ENCODE measurements around the gene MPO. TPM values are rescaled to one million over a fixed set of nuclear protein-coding genes. Genes with fewer than 3 reads are reported as not detected.

MPO gene
- total RNA-seq, 1 donor from 2014 or later = not detected

GRCh38 chr17:58265271-58265670, 15.5 kb downstream of the MPO start:
- Mint-ChIP-seq H3K4me1 (ENCODE audit: unreplicated experiment) (no peaks in the 10 kb centered on the region), H3K9me3 (ENCODE audit: unreplicated experiment) (no peaks in the 10 kb centered on the region), H3K4me3 (ENCODE audit: unreplicated experiment) (no peak overlapping the region), H3K27ac (ENCODE audit: unreplicated experiment) (no peak overlapping the region), H3K36me3 (ENCODE audit: unreplicated experiment) (no peaks in the 10 kb centered on the region), H3K27me3 (ENCODE audit: unreplicated experiment) (peaks cover 53% of the 10 kb centered on the region)
- TF ChIP-seq CTCF (IDR thresholded peaks at IDR 0.05) = no peak
- no peak for DNase-seq (ENCODE audit: extremely low spot score, unreplicated experiment)

- Mint-ChIP-seq H3K36me3 (ENCODE audit: unreplicated experiment) (no peaks in the 10 kb centered on the region), H3K4me1 (ENCODE audit: unreplicated experiment) (no peaks in the 10 kb centered on the region), H3K9me3 (ENCODE audit: unreplicated experiment) (no peaks in the 10 kb centered on the region), H3K27me3 (ENCODE audit: unreplicated experiment) (peaks cover 55% of the 10 kb centered on the region), H3K27ac (ENCODE audit: unreplicated experiment) (no peak overlapping the region), H3K4me3 (ENCODE audit: unreplicated experiment) (no peak overlapping the region)
- peak; percentile 32 for DNase-seq (ENCODE audit: extremely low spot score, unreplicated experiment)
- no peak for TF ChIP-seq CTCF (IDR thresholded peaks at IDR 0.05)
Observed at GRCh38 chr17:58264407-58265103, 16.2 kb downstream of the MPO start.

- no peak overlapping the region for H3K4me3 Mint-ChIP-seq (ENCODE audit: unreplicated experiment)
- H3K27me3 Mint-ChIP-seq (ENCODE audit: unreplicated experiment) = peaks cover 60% of the 10 kb centered on the region
- TF ChIP-seq CTCF (IDR thresholded peaks at IDR 0.05) = no peak
- H3K9me3 Mint-ChIP-seq (ENCODE audit: unreplicated experiment) = no peaks in the 10 kb centered on the region
- no peaks in the 10 kb centered on the region for H3K4me1 Mint-ChIP-seq (ENCODE audit: unreplicated experiment)
- DNase-seq (ENCODE audit: extremely low spot score, unreplicated experiment) = no peak
- no peak overlapping the region for H3K27ac Mint-ChIP-seq (ENCODE audit: unreplicated experiment)
- H3K36me3 Mint-ChIP-seq (ENCODE audit: unreplicated experiment) = no peaks in the 10 kb centered on the region
Observed at GRCh38 chr17:58263773-58264172, 17.0 kb downstream of the MPO start.

GRCh38 chr17:58262149-58262548, 18.6 kb downstream of the MPO start:
- H3K4me1 Mint-ChIP-seq (ENCODE audit: unreplicated experiment) = no peaks in the 10 kb centered on the region
- no peaks in the 10 kb centered on the region for H3K9me3 Mint-ChIP-seq (ENCODE audit: unreplicated experiment)
- no peak for TF ChIP-seq CTCF (IDR thresholded peaks at IDR 0.05)
- H3K27ac Mint-ChIP-seq (ENCODE audit: unreplicated experiment) = no peak overlapping the region
- DNase-seq (ENCODE audit: extremely low spot score, unreplicated experiment) = no peak
- H3K27me3 Mint-ChIP-seq (ENCODE audit: unreplicated experiment) = peaks cover 76% of the 10 kb centered on the region
- no peaks in the 10 kb centered on the region for H3K36me3 Mint-ChIP-seq (ENCODE audit: unreplicated experiment)
- H3K4me3 Mint-ChIP-seq (ENCODE audit: unreplicated experiment) = no peak overlapping the region

GRCh38 chr17:58254803-58255202, 25.9 kb downstream of the MPO start:
- H3K27me3 Mint-ChIP-seq (ENCODE audit: unreplicated experiment) = peaks cover 65% of the 10 kb centered on the region
- no peak overlapping the region for H3K27ac Mint-ChIP-seq (ENCODE audit: unreplicated experiment)
- H3K36me3 Mint-ChIP-seq (ENCODE audit: unreplicated experiment) = no peaks in the 10 kb centered on the region
- no peaks in the 10 kb centered on the region for H3K9me3 Mint-ChIP-seq (ENCODE audit: unreplicated experiment)
- no peak for TF ChIP-seq CTCF (IDR thresholded peaks at IDR 0.05)
- DNase-seq (ENCODE audit: extremely low spot score, unreplicated experiment) = peak; percentile 57
- H3K4me1 Mint-ChIP-seq (ENCODE audit: unreplicated experiment) = no peaks in the 10 kb centered on the region
- H3K4me3 Mint-ChIP-seq (ENCODE audit: unreplicated experiment) = no peak overlapping the region
